Smooth muscle cell (in vitro differentiated cells): Measurements from ENCODE around the gene PRKAR1B. TPM values are rescaled to one million over a fixed set of nuclear protein-coding genes. Genes with fewer than 3 reads are reported as not detected.

ENCODE experiments used
- DNase-seq: peaks from one replicate; lab custom pipeline; 2025; ENCODE audit not compliant: unreplicated experiment; lab: John Stamatoyannopoulos, UW
- H2AFZ ChIP-seq: fragments of 200-600 bp; sonication (generic); 2 replicates; pipeline ENCODE4 v1.6.0; 2016; ENCODE audit warnings: antibody characterized with exemption, low read depth, mild to moderate bottlenecking
- H3F3A ChIP-seq: fragments of 200-600 bp; sonication (generic); 2 replicates; pipeline ENCODE4 v1.6.0; 2017; ENCODE audit warnings: antibody characterized with exemption, low read depth
- H3K27ac ChIP-seq: fragments of 200-600 bp; sonication (generic); 2 replicates; pipeline ENCODE4 v1.5.1; 2016; ENCODE audit warnings: low read depth, mild to moderate bottlenecking
- H3K27me3 ChIP-seq: fragments of 200-600 bp; sonication (generic); 2 replicates; pipeline ENCODE4 v1.6.1; 2016; ENCODE audit warnings: low read depth, mild to moderate bottlenecking
- H3K36me3 ChIP-seq: fragments of 200-600 bp; sonication (generic); 2 replicates; pipeline ENCODE4 v1.5.1; 2016; ENCODE audit warnings: low read depth
- H3K4me1 ChIP-seq: fragments of 200-600 bp; sonication (generic); 2 replicates; pipeline ENCODE4 v1.5.1; 2016; ENCODE audit warnings: low read depth
- H3K4me2 ChIP-seq: fragments of 200-600 bp; sonication (generic); 2 replicates; pipeline ENCODE4 v1.6.0; 2016; ENCODE audit warnings: mild to moderate bottlenecking
- H3K4me3 ChIP-seq: fragments of 200-600 bp; sonication (generic); 2 replicates; pipeline ENCODE4 v1.5.1; 2016; ENCODE audit warnings: mild to moderate bottlenecking
- H3K79me2 ChIP-seq: fragments of 200-600 bp; sonication (generic); 2 replicates; pipeline ENCODE4 v1.6.0; 2016; ENCODE audit warnings: low read depth, mild to moderate bottlenecking
- H3K9ac ChIP-seq: fragments of 200-600 bp; sonication (generic); 2 replicates; pipeline ENCODE4 v1.6.0; 2016; ENCODE audit warnings: low read depth
- H3K9me3 ChIP-seq: fragments of 200-600 bp; sonication (generic); replicated peaks from 2 replicates; pipeline ENCODE4 v1.5.1; 2016; ENCODE audit warnings: low read depth
- H4K20me1 ChIP-seq: fragments of 200-600 bp; sonication (generic); 2 replicates; pipeline ENCODE4 v1.6.0; 2016; ENCODE audit warnings: low read depth
- CTCF ChIP-seq: fragments of 200-600 bp; sonication (generic); IDR thresholded peaks from 2 replicates; pipeline ENCODE4 v1.5.1; 2017; ENCODE audit warnings: borderline replicate concordance, mild to moderate bottlenecking, antibody characterized with exemption; ENCODE audit not compliant: insufficient read depth, poor library complexity, severe bottlenecking
- WGBS: methylation state at CpG from one replicate; pipeline ENCODE4 v1.1.7; 2016; ENCODE audit warnings: low lambda C conversion rate; 5-methylcytosine and 5-hydroxymethylcytosine counted together
- polyA plus RNA-seq: library from polyadenylated mRNA; unstranded; fragments of >200 nt; fragmentation: Nextera tagmentation; extraction: Ambion mirVana; gene quantifications from 2 replicates; pipeline ENCODE4 v1.2.1, GENCODE V29; 2016
- total RNA-seq: library from RNA; depleted of rRNA; stranded (reverse); fragments of >200 nt; gene quantifications from 2 replicates; pipeline ENCODE4 v1.2.3, GENCODE V29; 2014

The PRKAR1B gene
- total and polyA plus RNA-seq, 2 experiments from 2014 or later, result 5.3 to 10.1 TPM

GRCh38 chr7:562374-562675 lies 164.8 kb downstream of the PRKAR1B start:
- Histone ChIP-seq H3K4me3 (no peak overlapping the region), H4K20me1 (no peaks in the 10 kb centered on the region), H3K79me2 (no peaks in the 10 kb centered on the region), H3K36me3 (no peaks in the 10 kb centered on the region), H3K27ac (no peak overlapping the region), H3K27me3 (no peaks in the 10 kb centered on the region), H2AFZ (no peak overlapping the region), H3K4me1 (no peaks in the 10 kb centered on the region), H3K9me3 (no peaks in the 10 kb centered on the region), H3F3A (no peaks in the 10 kb centered on the region), H3K9ac (no peak overlapping the region), H3K4me2 (no peak overlapping the region)
- 64% methylated on average over 7 of the region's 7 CpGs for WGBS
- no peak for TF ChIP-seq CTCF
- DNase-seq, result no peak

DNA sequence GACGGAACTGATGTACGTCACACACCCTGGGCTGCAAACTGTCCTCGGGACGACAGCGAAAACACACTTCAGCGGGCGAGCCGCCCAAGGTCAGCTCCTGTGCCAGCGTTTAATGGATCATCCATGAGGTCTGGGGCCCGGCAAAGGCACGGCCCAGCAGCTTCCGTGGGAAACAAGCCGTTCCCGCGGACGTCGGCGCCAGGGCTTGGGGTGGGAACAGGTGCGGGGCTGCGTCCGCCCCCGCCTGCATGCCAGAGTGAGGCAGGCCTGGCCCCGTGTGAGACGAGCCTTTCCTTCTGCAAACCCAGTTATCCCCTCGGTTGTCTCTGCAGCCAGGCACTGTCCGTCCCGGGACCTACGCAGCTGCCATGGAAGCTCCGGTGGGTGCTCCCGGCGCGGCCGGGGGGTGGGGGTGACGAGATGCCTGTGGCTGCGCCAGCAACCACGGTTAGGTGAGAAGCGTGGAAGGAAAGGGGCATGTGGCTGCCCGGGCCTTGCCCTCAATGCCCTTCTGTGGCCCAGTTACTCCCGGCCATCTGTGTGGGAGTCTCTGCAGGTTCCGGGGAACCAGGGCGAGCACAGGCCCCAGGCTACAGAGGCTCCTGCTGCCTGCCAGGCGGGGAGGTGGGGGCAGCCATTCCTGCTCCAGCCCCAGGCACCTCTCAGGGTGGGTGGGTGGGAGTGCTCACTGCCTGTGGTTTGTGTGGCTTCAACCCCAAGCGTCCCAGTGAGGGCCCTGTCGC lies 165.3 kb downstream of the PRKAR1B start:
- no peak for DNase-seq
- TF ChIP-seq CTCF, result no peak
- WGBS, result 90% methylated on average over 37 of the region's 44 CpGs
- Histone ChIP-seq H3K36me3 (no peaks in the 10 kb centered on the region), H3K27me3 (no peaks in the 10 kb centered on the region), H3K9me3 (no peaks in the 10 kb centered on the region), H3F3A (no peaks in the 10 kb centered on the region), H4K20me1 (no peaks in the 10 kb centered on the region), H3K27ac (no peak overlapping the region), H3K79me2 (no peaks in the 10 kb centered on the region), H3K9ac (no peak overlapping the region), H3K4me1 (no peaks in the 10 kb centered on the region), H3K4me3 (no peak overlapping the region), H2AFZ (no peak overlapping the region), H3K4me2 (no peak overlapping the region)

GRCh38 chr7:560966-561630 lies 166.0 kb downstream of the PRKAR1B start:
- H3K4me2 ChIP-seq, result no peak overlapping the region
- H3K27ac ChIP-seq, result no peak overlapping the region
- no peaks in the 10 kb centered on the region for H3K79me2 ChIP-seq
- no peaks in the 10 kb centered on the region for H4K20me1 ChIP-seq
- H3K4me3 ChIP-seq, result no peak overlapping the region
- H3K4me1 ChIP-seq, result no peaks in the 10 kb centered on the region
- DNase-seq, result no peak
- H3F3A ChIP-seq, result no peaks in the 10 kb centered on the region
- H3K27me3 ChIP-seq, result no peaks in the 10 kb centered on the region
- H3K9me3 ChIP-seq, result no peaks in the 10 kb centered on the region
- no peak for TF ChIP-seq CTCF
- WGBS, result 95% methylated on average over 21 of the region's 21 CpGs
- H3K9ac ChIP-seq, result no peak overlapping the region
- H3K36me3 ChIP-seq, result no peaks in the 10 kb centered on the region
- no peak overlapping the region for H2AFZ ChIP-seq

GRCh38 chr7:559396-559705 lies 167.7 kb downstream of the PRKAR1B start:
- Histone ChIP-seq H3K27me3 (no peaks in the 10 kb centered on the region), H3F3A (no peaks in the 10 kb centered on the region), H4K20me1 (no peaks in the 10 kb centered on the region), H3K9me3 (no peaks in the 10 kb centered on the region), H3K79me2 (no peaks in the 10 kb centered on the region), H3K27ac (no peak overlapping the region), H3K36me3 (no peaks in the 10 kb centered on the region), H2AFZ (no peak overlapping the region), H3K4me1 (no peaks in the 10 kb centered on the region), H3K9ac (no peak overlapping the region), H3K4me2 (no peak overlapping the region), H3K4me3 (no peak overlapping the region)
- no peak for DNase-seq
- TF ChIP-seq CTCF, result no peak
- WGBS, result 91% methylated on average over 14 of the region's 21 CpGs
